ENCODE results near the gene ZMIZ1. TPM values are rescaled to one million over a fixed set of nuclear protein-coding genes. Genes with fewer than 3 reads are reported as not detected.

The ZMIZ1 gene
- total RNA-seq, 2 donors from 2014 or later, result 27.2 to 42.2 TPM

- Histone ChIP-seq H3K27me3 (no peaks in the 10 kb centered on the region), H3K27ac (peak overlapping the region in 3 of 4 donors; percentile 31 to 62 (median 53)), H3K9me3 (no peaks in the 10 kb centered on the region), H3K36me3 (replicated peaks in 1 of 2; ENCODE audit: insufficient read depth in 1 of 2, low read depth in 2 of 2) (no peaks in the 10 kb centered on the region), H3K4me3 (no peak overlapping the region), H3K4me1 (peaks cover 71% of the 10 kb centered on the region)
- peak; percentile 55 to 82 (median 74) for DNase-seq
- peak; percentile 10 for ATAC-seq
- intact Hi-C loops (cut with DNase I), result no loop called here
- TF ChIP-seq POLR2A (IDR thresholded peaks at IDR 0.05), result no peak
- no peak for TF ChIP-seq CTCF (IDR thresholded peaks at IDR 0.05)
- 45 to 59% methylated on average over 10 to 13 of the region's 13 CpGs for WGBS, 2 donors
Measured at GRCh38 chr10:79054203-79055099, 14.3 kb upstream of the ZMIZ1 start.

DNA sequence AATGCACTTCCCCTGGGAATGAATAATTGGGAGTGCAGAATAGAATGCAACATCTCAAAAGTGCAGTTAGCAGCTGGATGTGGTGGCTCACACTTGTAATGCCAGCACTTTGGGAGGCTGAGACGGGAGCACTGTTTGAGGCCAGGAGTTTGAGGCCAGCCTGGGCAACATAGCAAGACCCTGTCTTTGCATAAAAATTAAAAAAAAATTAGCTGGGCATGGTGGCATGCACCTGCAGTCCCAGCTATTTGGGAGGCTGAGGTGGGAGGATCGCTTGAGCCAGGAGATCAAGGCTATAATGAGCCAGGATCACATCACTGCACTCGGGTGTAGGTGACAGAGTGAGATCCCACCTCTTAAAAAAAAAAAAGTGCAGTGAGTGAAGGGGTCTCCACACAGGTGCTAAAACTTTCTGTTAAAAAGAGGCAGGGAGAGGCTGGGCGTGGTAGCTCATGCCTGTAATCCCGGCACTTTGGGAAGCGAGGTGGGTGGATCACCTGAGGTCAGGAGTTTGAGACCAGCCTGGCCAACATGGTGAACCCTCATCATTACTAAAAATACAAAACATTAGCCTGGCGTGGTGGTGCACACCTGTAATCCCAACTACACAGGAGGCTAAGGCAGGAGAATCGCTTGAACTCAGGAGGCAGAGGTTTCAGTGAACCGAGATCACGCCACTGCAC lies 13.5 kb upstream of the ZMIZ1 start:
- no peaks in the 10 kb centered on the region for H3K9me3 ChIP-seq
- no peaks in the 10 kb centered on the region for H3K27me3 ChIP-seq
- peaks cover 74% of the 10 kb centered on the region for H3K4me1 ChIP-seq
- no peak for TF ChIP-seq POLR2A (IDR thresholded peaks at IDR 0.05)
- no peak for TF ChIP-seq CTCF (IDR thresholded peaks at IDR 0.05)
- WGBS, 2 donors, result 93 to 98% methylated on average over 10 of the region's 10 CpGs
- H3K27ac ChIP-seq, result peak overlapping the region in 3 of 4 donors; percentile 31 to 62 (median 53)
- H3K4me3 ChIP-seq, result no peak overlapping the region
- ATAC-seq (no peak), DNase-seq (no peak)
- H3K36me3 ChIP-seq (replicated peaks in 1 of 2; ENCODE audit: insufficient read depth in 1 of 2, low read depth in 2 of 2), result no peaks in the 10 kb centered on the region
- intact Hi-C loops (cut with DNase I), result no loop called here

DNA sequence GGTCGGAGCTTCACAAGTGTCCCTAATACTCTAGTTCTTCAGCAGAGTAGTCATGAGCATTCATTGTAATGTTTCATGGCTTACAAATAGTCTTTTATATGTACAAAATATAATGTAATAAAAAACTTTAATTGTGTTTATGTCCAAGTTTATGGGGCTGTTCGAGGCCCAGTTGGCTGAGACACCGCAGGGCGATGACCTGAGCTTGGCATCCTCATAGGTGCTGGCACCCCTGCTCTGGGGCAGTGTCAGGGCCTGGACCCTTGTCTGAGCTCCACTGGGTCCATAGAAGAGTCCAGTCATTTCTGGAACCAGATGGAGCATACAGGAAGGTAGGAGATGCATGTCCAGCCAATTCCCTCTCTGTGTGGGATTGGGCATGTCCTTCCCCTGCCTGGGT lies 12.9 kb upstream of the ZMIZ1 start:
- Histone ChIP-seq H3K4me3 (no peak overlapping the region), H3K27ac (no peak overlapping the region), H3K27me3 (no peaks in the 10 kb centered on the region), H3K36me3 (replicated peaks in 1 of 2; ENCODE audit: insufficient read depth in 1 of 2, low read depth in 2 of 2) (no peaks in the 10 kb centered on the region), H3K9me3 (no peaks in the 10 kb centered on the region), H3K4me1 (peaks cover 74% of the 10 kb centered on the region)
- TF ChIP-seq CTCF (IDR thresholded peaks at IDR 0.05) (no peak), POLR2A (IDR thresholded peaks at IDR 0.05) (no peak)
- intact Hi-C loops (cut with DNase I), result no loop called here
- WGBS, 2 donors, result 90 to 93% methylated on average over 4 of the region's 4 CpGs
- no peak for ATAC-seq
- peak in 1 of 4 donors; percentile 11 for DNase-seq

DNA sequence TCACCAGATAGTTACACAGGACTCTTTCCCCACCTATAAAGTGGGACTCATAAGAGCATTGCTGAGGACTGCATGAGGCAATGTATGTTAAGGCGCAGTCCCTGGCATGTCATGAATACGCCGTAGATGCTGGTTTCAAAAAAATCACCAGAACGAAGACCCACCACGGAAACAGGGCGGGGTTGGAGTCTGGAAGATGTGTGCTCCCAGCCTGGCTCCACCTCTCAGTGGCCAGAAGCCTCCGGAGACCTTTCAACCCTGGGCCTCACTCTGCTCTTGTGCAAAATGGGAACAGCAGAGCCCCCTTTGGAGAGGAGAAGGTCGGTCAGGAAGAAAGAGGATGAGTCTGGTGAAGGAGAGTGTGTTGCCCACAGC lies 12.4 kb upstream of the ZMIZ1 start:
- ATAC-seq, result no peak
- Histone ChIP-seq H3K36me3 (replicated peaks in 1 of 2; ENCODE audit: insufficient read depth in 1 of 2, low read depth in 2 of 2) (no peaks in the 10 kb centered on the region), H3K27me3 (no peaks in the 10 kb centered on the region), H3K4me1 (peaks cover 74% of the 10 kb centered on the region), H3K9me3 (no peaks in the 10 kb centered on the region), H3K27ac (no peak overlapping the region), H3K4me3 (no peak overlapping the region)
- TF ChIP-seq CTCF (IDR thresholded peaks at IDR 0.05) (no peak), POLR2A (IDR thresholded peaks at IDR 0.05) (no peak)
- WGBS, 2 donors, result 95% methylated on average over 3 to 8 of the region's 8 CpGs
- intact Hi-C loops (cut with DNase I), result no loop called here
- peak in 2 of 4 donors; percentile 6 to 9 for DNase-seq

Data from body of pancreas (tissue), 4 donors.